GM10266 (cell line): Measurements from ENCODE around the gene EIF2S3.
"Not testable (repeated sequence)": the region's sequence is repeated elsewhere in the genome, so short reads cannot be mapped to it uniquely, and the experiment has no call there.

Experiments used
- DNase-seq: peaks from one replicate; pipeline ENCODE4 v3.0.0; 2012; ENCODE audit errors: extremely low spot score
- CTCF ChIP-seq: IDR thresholded peaks from 2 replicates; pipeline ENCODE4 v1.5.1; 2012; ENCODE audit warnings: mild to moderate bottlenecking, low read depth; ENCODE audit not compliant: control insufficient read depth, insufficient read depth; ENCODE audit errors: missing control alignments

The EIF2S3 gene

GRCh38 chrX:24026432-24026831, 28.3 kb upstream of the EIF2S3 start:
- no peak for DNase-seq
- TF ChIP-seq CTCF: no peak

DNA sequence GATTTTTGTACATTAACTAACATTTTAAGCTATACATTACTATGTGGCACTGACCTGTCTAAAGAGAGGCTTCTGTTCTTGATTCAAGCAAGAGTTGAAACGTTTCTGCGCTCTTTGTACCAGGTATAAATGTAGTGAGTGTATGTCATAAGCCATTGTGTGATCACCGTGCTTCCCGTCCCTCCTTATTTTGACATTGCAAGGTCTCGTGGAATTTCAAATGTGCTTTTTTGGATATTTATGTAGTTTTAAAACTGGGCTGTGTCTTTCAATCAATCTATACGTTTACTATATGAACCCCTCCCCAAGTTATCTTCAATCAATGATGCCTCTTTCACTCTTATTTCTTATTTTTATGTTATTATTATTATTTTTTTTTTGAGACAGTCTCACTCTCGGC, 27.7 kb upstream of the EIF2S3 start, which contains the start of gene KLHL15:
Gene KLHL15, minus strand, starts transcription at position 101 of the 400 bp plus-strand sequence. CDS start 20,493 bp downstream, outside the sequence.
- no peak for TF ChIP-seq CTCF

GRCh38 chrX:24027985-24028384, 26.8 kb upstream of the EIF2S3 start:
- TF ChIP-seq CTCF: no peak
- DNase-seq: no peak

More for the DNA sequence above, 27.7 kb upstream of the EIF2S3 start, which contains the start of gene KLHL15:
- DNase-seq: no peak

- no peak for DNase-seq
- TF ChIP-seq CTCF: no peak
These were observed 24.2 kb upstream of the EIF2S3 start for GRCh38 chrX:24030597-24030996.

GRCh38 chrX:24034485-24034884, 20.3 kb upstream of the EIF2S3 start:
- no peak for TF ChIP-seq CTCF
- no peak for DNase-seq

DNA sequence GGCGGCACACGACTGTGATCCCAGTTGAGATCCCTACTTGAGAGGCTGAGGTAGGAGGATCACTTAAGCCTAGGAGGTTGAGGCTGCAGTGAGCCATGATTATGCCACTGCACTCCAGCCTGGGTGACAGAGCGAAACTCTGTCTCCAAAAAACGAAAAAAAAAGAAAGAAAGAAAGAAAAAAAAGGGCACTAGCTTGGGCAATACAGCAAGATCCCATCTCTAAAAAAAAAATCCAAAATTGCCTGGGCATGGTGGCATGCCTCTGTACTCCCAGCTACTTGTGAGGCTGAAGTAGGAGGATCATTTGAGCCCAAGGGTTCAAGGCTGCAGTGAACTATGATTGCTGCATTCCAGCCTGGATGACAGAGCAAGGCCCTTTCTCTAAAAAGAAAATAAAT, 17.0 kb upstream of the EIF2S3 start:
- DNase-seq: no peak
- no peak for TF ChIP-seq CTCF

DNA sequence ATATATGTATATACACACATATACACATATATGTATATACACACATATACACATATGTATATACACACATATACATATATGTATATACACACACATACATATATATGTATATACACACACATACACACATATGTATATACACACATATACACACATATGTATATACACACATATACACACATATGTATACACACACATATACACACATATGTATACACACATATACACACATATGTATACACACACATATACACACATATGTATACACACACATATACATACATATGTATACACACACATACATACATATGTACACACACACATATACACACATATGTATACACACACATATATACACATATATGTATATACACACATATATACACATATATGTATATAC, 8.7 kb upstream of the EIF2S3 start:
- not testable (repeated sequence) for DNase-seq

DNA sequence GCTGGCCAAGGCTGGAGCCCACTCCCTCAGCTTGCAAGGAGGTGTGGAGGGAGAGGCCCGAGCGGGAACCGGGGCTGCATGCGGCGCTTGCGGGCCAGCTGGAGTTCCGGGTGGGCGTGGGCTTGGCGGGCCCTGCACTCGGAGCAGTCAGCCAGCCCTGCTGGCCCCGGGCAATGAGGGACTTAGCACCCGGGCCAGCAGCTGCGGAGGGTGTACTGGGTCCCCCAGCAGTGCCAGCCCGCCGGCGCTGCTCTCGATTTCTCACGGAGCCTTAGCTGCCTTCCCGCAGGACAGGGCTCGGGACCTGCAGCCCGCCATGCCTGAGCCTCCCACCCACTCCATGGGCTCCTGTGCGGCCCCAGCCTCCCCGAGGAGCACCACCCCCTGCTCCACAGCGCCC, 5.1 kb upstream of the EIF2S3 start:
- DNase-seq: not testable (repeated sequence)

GRCh38 chrX:24050522-24051318, 4.0 kb upstream of the EIF2S3 start:
- not testable (repeated sequence) for DNase-seq
